ENCODE data around the gene ARHGAP15.

The ARHGAP15 gene

DNA sequence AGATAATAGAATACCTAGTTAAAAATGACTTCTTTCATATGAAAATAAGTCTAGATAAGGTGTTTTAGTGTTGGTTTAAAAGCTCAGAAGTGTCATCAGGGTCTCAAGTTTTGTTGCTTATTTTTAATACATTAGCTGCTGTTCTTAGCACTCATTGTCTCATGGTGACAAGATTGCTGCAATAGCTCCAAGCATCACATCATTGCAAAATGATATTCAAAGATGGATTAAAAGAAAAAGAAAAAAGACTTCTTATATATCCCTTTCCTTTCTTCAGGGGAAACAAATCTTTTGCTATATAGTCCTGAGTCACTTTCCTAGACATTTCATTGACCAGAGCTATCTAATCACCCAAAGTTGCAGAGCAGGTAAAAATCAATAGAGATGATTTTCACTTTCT is 386.1 kb downstream of the ARHGAP15 start:
- TF ChIP-seq, protein P1, sequence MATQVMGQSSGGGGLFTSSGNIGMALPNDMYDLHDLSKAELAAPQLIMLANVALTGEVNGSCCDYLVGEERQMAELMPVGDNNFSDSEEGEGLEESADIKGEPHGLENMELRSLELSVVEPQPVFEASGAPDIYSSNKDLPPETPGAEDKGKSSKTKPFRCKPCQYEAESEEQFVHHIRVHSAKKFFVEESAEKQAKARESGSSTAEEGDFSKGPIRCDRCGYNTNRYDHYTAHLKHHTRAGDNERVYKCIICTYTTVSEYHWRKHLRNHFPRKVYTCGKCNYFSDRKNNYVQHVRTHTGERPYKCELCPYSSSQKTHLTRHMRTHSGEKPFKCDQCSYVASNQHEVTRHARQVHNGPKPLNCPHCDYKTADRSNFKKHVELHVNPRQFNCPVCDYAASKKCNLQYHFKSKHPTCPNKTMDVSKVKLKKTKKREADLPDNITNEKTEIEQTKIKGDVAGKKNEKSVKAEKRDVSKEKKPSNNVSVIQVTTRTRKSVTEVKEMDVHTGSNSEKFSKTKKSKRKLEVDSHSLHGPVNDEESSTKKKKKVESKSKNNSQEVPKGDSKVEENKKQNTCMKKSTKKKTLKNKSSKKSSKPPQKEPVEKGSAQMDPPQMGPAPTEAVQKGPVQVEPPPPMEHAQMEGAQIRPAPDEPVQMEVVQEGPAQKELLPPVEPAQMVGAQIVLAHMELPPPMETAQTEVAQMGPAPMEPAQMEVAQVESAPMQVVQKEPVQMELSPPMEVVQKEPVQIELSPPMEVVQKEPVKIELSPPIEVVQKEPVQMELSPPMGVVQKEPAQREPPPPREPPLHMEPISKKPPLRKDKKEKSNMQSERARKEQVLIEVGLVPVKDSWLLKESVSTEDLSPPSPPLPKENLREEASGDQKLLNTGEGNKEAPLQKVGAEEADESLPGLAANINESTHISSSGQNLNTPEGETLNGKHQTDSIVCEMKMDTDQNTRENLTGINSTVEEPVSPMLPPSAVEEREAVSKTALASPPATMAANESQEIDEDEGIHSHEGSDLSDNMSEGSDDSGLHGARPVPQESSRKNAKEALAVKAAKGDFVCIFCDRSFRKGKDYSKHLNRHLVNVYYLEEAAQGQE (IDR thresholded peaks at IDR 0.05; ENCODE audit: low read depth): no peak
- TF ChIP-seq CREB1 (IDR thresholded peaks at IDR 0.05; ENCODE audit: low read depth) (no peak), FOXM1 (IDR thresholded peaks at IDR 0.05; ENCODE audit: borderline replicate concordance, low read depth) (no peak), YY1 (IDR thresholded peaks at IDR 0.05; ENCODE audit: low read depth) (no peak), TEAD4 (IDR thresholded peaks at IDR 0.05) (no peak), ZBTB7A (IDR thresholded peaks at IDR 0.05; ENCODE audit: low read depth) (no peak), NFIC (IDR thresholded peaks at IDR 0.05) (no peak), EGR1 (IDR thresholded peaks at IDR 0.05) (no peak), TAF1 (IDR thresholded peaks at IDR 0.05; ENCODE audit: low read depth) (no peak), EP300 (IDR thresholded peaks at IDR 0.05; ENCODE audit: borderline replicate concordance) (no peak), TCF12 (IDR thresholded peaks at IDR 0.05; ENCODE audit: low read depth) (no peak), RAD21 (IDR thresholded peaks at IDR 0.05; ENCODE audit: low read depth) (no peak), CEBPB (IDR thresholded peaks at IDR 0.05) (no peak)
- TF ChIP-seq, protein P2, sequence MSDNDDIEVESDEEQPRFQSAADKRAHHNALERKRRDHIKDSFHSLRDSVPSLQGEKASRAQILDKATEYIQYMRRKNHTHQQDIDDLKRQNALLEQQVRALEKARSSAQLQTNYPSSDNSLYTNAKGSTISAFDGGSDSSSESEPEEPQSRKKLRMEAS (IDR thresholded peaks at IDR 0.05): no peak
- TF ChIP-seq, protein P3, sequence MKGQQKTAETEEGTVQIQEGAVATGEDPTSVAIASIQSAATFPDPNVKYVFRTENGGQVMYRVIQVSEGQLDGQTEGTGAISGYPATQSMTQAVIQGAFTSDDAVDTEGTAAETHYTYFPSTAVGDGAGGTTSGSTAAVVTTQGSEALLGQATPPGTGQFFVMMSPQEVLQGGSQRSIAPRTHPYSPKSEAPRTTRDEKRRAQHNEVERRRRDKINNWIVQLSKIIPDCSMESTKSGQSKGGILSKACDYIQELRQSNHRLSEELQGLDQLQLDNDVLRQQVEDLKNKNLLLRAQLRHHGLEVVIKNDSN (IDR thresholded peaks at IDR 0.05): no peak

DNA sequence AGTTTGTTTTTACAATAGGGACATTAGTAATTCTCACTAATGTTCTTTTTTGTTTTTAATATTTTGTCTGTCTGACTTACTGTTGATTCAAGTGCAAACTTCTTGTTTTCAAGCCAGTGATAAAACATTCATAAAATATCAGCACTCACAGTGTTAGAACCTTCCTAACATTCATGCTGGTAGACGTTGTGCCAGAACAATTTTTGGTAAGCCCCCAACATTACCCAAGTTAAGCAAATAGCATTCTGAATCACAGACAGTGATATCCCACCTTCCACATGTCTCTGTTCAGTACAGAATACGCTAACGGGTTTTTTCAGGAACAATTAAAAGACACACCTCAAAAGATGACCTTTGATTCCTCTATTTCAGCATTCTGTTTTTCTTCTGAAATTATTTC is 390.3 kb downstream of the ARHGAP15 start:
- TF ChIP-seq, protein P1 (IDR thresholded peaks at IDR 0.05; ENCODE audit: low read depth): no peak
- no peak for TF ChIP-seq YY1 (IDR thresholded peaks at IDR 0.05; ENCODE audit: low read depth)
- TF ChIP-seq EP300 (IDR thresholded peaks at IDR 0.05; ENCODE audit: borderline replicate concordance): no peak
- TF ChIP-seq, protein P3 (IDR thresholded peaks at IDR 0.05): no peak
- TF ChIP-seq, protein P2 (IDR thresholded peaks at IDR 0.05): no peak
- no peak for TF ChIP-seq CREB1 (IDR thresholded peaks at IDR 0.05; ENCODE audit: low read depth)

DNA sequence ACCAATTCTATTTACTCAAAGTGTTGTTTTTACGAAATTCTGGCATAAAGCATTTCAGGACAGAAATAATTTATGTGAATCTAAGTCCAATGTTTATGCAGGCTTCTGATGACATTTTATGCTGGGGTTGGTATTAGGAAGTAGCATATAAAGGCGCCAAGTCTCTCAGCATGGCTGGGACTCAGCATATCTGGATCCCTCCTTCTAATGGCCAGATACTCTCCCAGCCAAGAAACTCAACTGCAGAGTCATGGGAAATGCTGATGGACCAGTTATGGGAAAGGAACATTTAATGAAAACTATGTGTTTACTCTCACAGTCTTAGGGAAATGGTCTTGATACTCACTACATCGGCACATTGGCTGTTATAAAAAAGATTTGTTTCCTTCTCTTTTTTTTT is 392.2 kb downstream of the ARHGAP15 start:
- TF ChIP-seq TCF12 (IDR thresholded peaks at IDR 0.05; ENCODE audit: low read depth) (no peak), TAF1 (IDR thresholded peaks at IDR 0.05; ENCODE audit: low read depth) (no peak), NFIC (IDR thresholded peaks at IDR 0.05) (no peak), TEAD4 (IDR thresholded peaks at IDR 0.05) (no peak), YY1 (IDR thresholded peaks at IDR 0.05; ENCODE audit: low read depth) (no peak), EP300 (IDR thresholded peaks at IDR 0.05; ENCODE audit: borderline replicate concordance) (no peak), CREB1 (IDR thresholded peaks at IDR 0.05; ENCODE audit: low read depth) (no peak), FOXM1 (IDR thresholded peaks at IDR 0.05; ENCODE audit: borderline replicate concordance, low read depth) (no peak), ZBTB7A (IDR thresholded peaks at IDR 0.05; ENCODE audit: low read depth) (no peak), EGR1 (IDR thresholded peaks at IDR 0.05) (no peak)
- TF ChIP-seq, protein P1 (IDR thresholded peaks at IDR 0.05; ENCODE audit: low read depth): no peak
- TF ChIP-seq, protein P3 (IDR thresholded peaks at IDR 0.05): no peak
- TF ChIP-seq, protein P2 (IDR thresholded peaks at IDR 0.05): no peak

DNA sequence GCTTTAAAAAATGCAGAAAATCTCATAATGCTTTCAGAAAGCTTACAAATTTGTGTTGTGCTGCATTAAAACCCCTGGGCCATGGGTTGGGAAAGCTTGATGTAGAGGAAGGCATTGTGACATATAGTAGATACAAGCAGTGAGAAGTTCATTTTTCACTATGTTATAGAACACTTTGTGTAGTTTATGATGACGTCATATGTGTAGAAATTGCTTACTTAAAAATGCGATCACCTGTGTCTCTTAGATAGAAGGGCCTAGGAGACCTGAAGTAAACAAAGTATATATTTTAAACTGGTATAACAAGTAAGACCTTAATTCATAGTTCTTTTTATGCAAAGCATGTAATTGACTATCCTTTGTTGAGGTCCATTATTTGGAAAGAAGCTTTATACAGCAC is 393.5 kb downstream of the ARHGAP15 start:
- TF ChIP-seq NFIC (IDR thresholded peaks at IDR 0.05) (no peak), TAF1 (IDR thresholded peaks at IDR 0.05; ENCODE audit: low read depth) (no peak), EGR1 (IDR thresholded peaks at IDR 0.05) (no peak), RAD21 (IDR thresholded peaks at IDR 0.05; ENCODE audit: low read depth) (no peak), TCF12 (IDR thresholded peaks at IDR 0.05; ENCODE audit: low read depth) (no peak), YY1 (IDR thresholded peaks at IDR 0.05; ENCODE audit: low read depth) (no peak), ZBTB7A (IDR thresholded peaks at IDR 0.05; ENCODE audit: low read depth) (no peak), FOXM1 (IDR thresholded peaks at IDR 0.05; ENCODE audit: borderline replicate concordance, low read depth) (no peak), TEAD4 (IDR thresholded peaks at IDR 0.05) (no peak), EP300 (IDR thresholded peaks at IDR 0.05; ENCODE audit: borderline replicate concordance) (no peak), CREB1 (IDR thresholded peaks at IDR 0.05; ENCODE audit: low read depth) (no peak), CEBPB (IDR thresholded peaks at IDR 0.05) (no peak)
- TF ChIP-seq, protein P2 (IDR thresholded peaks at IDR 0.05): no peak
- TF ChIP-seq, protein P1 (IDR thresholded peaks at IDR 0.05; ENCODE audit: low read depth): no peak
- TF ChIP-seq, protein P3 (IDR thresholded peaks at IDR 0.05): no peak

All from Ishikawa (cell line).